Calu3 (cell line): ENCODE data around the gene SSB. TPM values are rescaled to one million over a fixed set of nuclear protein-coding genes. Genes with fewer than 3 reads are reported as not detected.
A peak's percentile ranks its signal among the peaks of the same experiment; 100 is the strongest.

Experiments used
- Bru-seq: library from RNA; stranded (reverse); fragments of 400-500 nt; gene quantifications from one replicate; lab custom pipeline; 2021; lab: Mats Ljungman, UMichigan
- BruChase-seq, 2 experiments: library from RNA; stranded (reverse); fragments of 400-500 nt; gene quantifications; one replicate each; lab custom pipeline; 2021; lab: Mats Ljungman, UMichigan
- BruUV-seq: library from RNA; stranded (reverse); fragments of 400-500 nt; replicated peaks from 2 replicates; lab custom pipeline; 2021; lab: Mats Ljungman, UMichigan
- CTCF ChIA-PET: fragments of 300-600 bp; sonication (Branson Sonifier 250); formaldehyde crosslinking; loops from one replicate; lab custom pipeline; 2022; ENCODE audit warnings: antibody characterized with exemption; lab: Charles Lee
- DNase-seq: peaks from one replicate; pipeline ENCODE4 v3.0.0; 2022
- H3K27ac Mint-ChIP-seq: one replicate; pipeline ENCODE4 v1.8.0; 2022; ENCODE audit warnings: mixed read lengths; ENCODE audit not compliant: unreplicated experiment
- H3K27me3 Mint-ChIP-seq: one replicate; pipeline ENCODE4 v1.8.0; 2022; ENCODE audit warnings: mixed read lengths; ENCODE audit not compliant: unreplicated experiment
- H3K36me3 Mint-ChIP-seq: one replicate; pipeline ENCODE4 v1.8.0; 2022; ENCODE audit warnings: mild to moderate bottlenecking, moderate library complexity, mixed read lengths; ENCODE audit not compliant: insufficient read depth, unreplicated experiment
- H3K4me1 Mint-ChIP-seq: one replicate; pipeline ENCODE4 v1.8.0; 2022; ENCODE audit warnings: mild to moderate bottlenecking, low read depth, mixed read lengths; ENCODE audit not compliant: unreplicated experiment
- H3K4me3 Mint-ChIP-seq: one replicate; pipeline ENCODE4 v1.8.0; 2022; ENCODE audit warnings: mild to moderate bottlenecking, low read depth, moderate library complexity, mixed read lengths; ENCODE audit not compliant: unreplicated experiment
- H3K9me3 Mint-ChIP-seq: one replicate; pipeline ENCODE4 v1.8.0; 2022; ENCODE audit warnings: low read depth, mixed read lengths; ENCODE audit not compliant: unreplicated experiment
- intact Hi-C: fragments of 100-400 bp; cut with micrococcal nuclease; formaldehyde crosslinking; loops from one replicate; pipeline ENCODE4 v1.10.0; 2022; ENCODE audit not compliant: unreplicated experiment
- long read RNA-seq: library from polyadenylated mRNA; stranded (forward); transcript quantifications from one replicate; pipeline ENCODE4 v2.0.0, GENCODE V29; 2022
- total RNA-seq: library from RNA; stranded (reverse); gene quantifications from 2 replicates; pipeline ENCODE4 v1.2.3, GENCODE V29; 2022
- TF ChIP-seq, protein P1 (sequence below): fragments of 200-600 bp; IDR thresholded peaks from one replicate; pipeline ENCODE4 v1.8.0; 2022; ENCODE audit warnings: antibody characterized with exemption; ENCODE audit not compliant: unreplicated experiment

The SSB gene
- total RNA-seq (143 TPM in 2 replicates), Bru-seq, nascent RNA (percentile 91 among the genes with signal in this experiment), BruChase-seq, experiment 1, labeled RNA remaining after a 6-hour chase (percentile 98 among the genes with signal in this experiment), BruChase-seq, experiment 2, labeled RNA remaining after a 2-hour chase (percentile 95 among the genes with signal in this experiment)
- long read RNA-seq, transcript SSB-201 (12 exons, 1,709 nt), result major isoform, 224 of 283 reads
- long read RNA-seq, partial matches to known transcripts, result 35 of 283 reads
- long read RNA-seq, other reads (novel, unspliced or antisense), result 22 of 283 reads

DNA sequence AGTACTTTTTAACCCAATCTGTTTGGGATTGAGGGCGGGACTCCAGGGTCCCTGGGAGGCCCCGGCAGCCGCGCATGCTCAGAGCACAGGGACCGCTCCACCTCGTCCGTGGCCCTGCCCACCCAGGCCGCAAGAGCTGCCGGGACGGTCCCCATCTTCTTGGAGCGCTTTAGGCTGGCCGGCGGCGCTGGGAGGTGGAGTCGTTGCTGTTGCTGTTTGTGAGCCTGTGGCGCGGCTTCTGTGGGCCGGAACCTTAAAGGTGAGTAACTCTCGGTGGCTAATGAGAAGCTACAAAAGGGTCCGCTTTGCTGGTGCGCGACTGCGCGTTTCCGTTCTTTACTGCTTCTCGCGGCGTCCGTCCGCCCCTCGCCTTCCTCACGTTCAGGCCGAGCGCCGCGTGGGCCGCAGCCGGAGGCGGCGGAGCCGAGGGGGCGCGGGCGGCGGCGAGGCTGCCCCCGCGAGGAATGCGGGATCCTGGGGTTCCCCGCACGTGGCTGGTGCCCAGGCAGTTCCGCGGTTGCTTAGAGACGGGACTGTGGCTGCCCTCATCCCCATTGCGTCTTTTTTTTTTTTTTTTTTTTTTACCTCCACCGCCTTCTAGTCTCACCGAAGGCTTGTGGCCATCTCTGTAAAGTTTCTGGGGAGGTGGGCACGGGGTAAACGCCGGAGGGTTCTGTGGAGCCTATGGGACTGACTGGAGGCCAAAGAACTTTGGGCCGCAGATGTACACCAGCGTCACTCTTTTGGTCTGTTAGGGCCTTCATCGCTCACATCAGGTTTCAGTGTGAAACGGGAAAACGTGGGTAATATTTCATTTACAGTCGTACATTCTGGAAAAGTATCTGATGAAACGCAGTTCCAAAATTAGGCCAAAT lies at the start of gene SSB:
TSS of gene SSB (plus strand) at position 154 of the 875 bp plus-strand sequence. CDS start 2,090 bp downstream, outside the sequence.
- intact Hi-C loops, result no loop called here
- peak within 1 kb of the TSS; percentile 80 for H3K4me3 Mint-ChIP-seq
- peaks cover 30% of the 10 kb centered on the region for H3K36me3 Mint-ChIP-seq
- H3K27ac Mint-ChIP-seq, result peak within 1 kb of the TSS; percentile 78
- no peaks in the 10 kb centered on the region for H3K27me3 Mint-ChIP-seq
- peak; percentile 95 for DNase-seq
- H3K4me1 Mint-ChIP-seq, result no peaks in the 10 kb centered on the region
- CTCF ChIA-PET, result interaction anchor here (0.7 to 1.0 kb wide), 2 partner anchors 9 to 101 kb away, joined by 3 to 4 read pairs; no protein-coding TSS in a partner anchor
- TF ChIP-seq, protein P1, sequence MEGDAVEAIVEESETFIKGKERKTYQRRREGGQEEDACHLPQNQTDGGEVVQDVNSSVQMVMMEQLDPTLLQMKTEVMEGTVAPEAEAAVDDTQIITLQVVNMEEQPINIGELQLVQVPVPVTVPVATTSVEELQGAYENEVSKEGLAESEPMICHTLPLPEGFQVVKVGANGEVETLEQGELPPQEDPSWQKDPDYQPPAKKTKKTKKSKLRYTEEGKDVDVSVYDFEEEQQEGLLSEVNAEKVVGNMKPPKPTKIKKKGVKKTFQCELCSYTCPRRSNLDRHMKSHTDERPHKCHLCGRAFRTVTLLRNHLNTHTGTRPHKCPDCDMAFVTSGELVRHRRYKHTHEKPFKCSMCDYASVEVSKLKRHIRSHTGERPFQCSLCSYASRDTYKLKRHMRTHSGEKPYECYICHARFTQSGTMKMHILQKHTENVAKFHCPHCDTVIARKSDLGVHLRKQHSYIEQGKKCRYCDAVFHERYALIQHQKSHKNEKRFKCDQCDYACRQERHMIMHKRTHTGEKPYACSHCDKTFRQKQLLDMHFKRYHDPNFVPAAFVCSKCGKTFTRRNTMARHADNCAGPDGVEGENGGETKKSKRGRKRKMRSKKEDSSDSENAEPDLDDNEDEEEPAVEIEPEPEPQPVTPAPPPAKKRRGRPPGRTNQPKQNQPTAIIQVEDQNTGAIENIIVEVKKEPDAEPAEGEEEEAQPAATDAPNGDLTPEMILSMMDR, result no peak
- no TSS peak for BruUV-seq
- H3K9me3 Mint-ChIP-seq, result no peaks in the 10 kb centered on the region

- H3K4me3 Mint-ChIP-seq, result no peak overlapping the region
- no peak for DNase-seq
- H3K27me3 Mint-ChIP-seq, result no peaks in the 10 kb centered on the region
- H3K9me3 Mint-ChIP-seq, result peaks cover 6% of the 10 kb centered on the region
- no peaks in the 10 kb centered on the region for H3K4me1 Mint-ChIP-seq
- TF ChIP-seq, protein P1, result no peak
- H3K36me3 Mint-ChIP-seq, result peaks cover 24% of the 10 kb centered on the region
- intact Hi-C loops, result no loop called here
- no TSS peak for BruUV-seq
- H3K27ac Mint-ChIP-seq, result no peak overlapping the region
- CTCF ChIA-PET, result no interaction called here
Observed at GRCh38 chr2:169752752-169753151, 45.9 kb upstream of the SSB start.

DNA sequence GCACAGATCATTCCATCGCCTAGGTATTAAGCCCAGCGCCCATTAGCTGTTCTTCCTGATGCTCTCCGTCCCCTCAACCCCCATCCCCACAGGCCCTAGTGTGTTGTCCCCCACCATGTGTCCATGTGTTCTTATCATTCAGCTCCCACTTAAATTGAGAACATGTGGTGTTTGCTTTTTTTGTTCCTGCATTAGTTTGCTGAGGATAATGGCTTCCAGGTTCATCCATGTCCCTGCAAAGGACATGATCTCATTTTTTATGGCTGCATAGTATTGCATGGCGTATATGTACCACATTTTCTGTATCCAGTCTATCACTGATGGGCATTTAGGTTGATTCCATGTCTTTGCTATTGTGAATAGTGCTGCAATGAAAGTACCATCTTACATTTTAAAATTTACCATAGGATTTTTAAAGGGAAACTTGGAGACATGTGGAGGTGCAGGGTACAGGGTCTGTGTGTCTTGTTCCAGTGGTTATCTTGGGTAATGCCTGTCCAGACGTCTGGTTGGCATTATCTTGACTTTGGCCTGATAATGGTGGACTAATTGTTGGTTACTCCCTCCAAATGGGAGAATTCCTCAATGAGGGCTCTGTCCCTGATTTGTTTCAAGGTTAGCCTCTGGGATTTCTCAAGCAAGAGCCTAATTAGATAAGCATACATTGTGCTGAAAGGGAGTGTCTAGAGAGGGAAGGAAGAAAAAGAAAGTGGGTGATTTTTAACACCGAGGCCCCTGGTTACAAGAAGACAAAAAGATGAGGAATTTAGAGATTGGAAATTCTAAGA lies 43.4 kb upstream of the SSB start:
- H3K9me3 Mint-ChIP-seq, result peaks cover 6% of the 10 kb centered on the region
- TF ChIP-seq, protein P1, result no peak
- H3K4me3 Mint-ChIP-seq, result no peak overlapping the region
- H3K4me1 Mint-ChIP-seq, result peaks cover 3% of the 10 kb centered on the region
- CTCF ChIA-PET, result no interaction called here
- intact Hi-C loops, result no loop called here
- peaks cover 18% of the 10 kb centered on the region for H3K36me3 Mint-ChIP-seq
- DNase-seq, result no peak
- BruUV-seq, result no TSS peak
- no peaks in the 10 kb centered on the region for H3K27me3 Mint-ChIP-seq
- peak overlapping the region; percentile 55 for H3K27ac Mint-ChIP-seq

GRCh38 chr2:169756342-169756741 lies 42.3 kb upstream of the SSB start:
- no TSS peak for BruUV-seq
- H3K36me3 Mint-ChIP-seq, result peaks cover 18% of the 10 kb centered on the region
- H3K27ac Mint-ChIP-seq, result no peak overlapping the region
- CTCF ChIA-PET, result no interaction called here
- H3K4me3 Mint-ChIP-seq, result no peak overlapping the region
- intact Hi-C loops, result no loop called here
- TF ChIP-seq, protein P1, result no peak
- peaks cover 6% of the 10 kb centered on the region for H3K9me3 Mint-ChIP-seq
- H3K27me3 Mint-ChIP-seq, result no peaks in the 10 kb centered on the region
- no peak for DNase-seq
- peaks cover 9% of the 10 kb centered on the region for H3K4me1 Mint-ChIP-seq
